ENCODE measurements around the gene CRIM1. TPM values are rescaled to one million over a fixed set of nuclear protein-coding genes. Genes with fewer than 3 reads are reported as not detected.

CRIM1 gene
- total RNA-seq, 1 experiment from 2014 or later, result 46.5 TPM

DNA sequence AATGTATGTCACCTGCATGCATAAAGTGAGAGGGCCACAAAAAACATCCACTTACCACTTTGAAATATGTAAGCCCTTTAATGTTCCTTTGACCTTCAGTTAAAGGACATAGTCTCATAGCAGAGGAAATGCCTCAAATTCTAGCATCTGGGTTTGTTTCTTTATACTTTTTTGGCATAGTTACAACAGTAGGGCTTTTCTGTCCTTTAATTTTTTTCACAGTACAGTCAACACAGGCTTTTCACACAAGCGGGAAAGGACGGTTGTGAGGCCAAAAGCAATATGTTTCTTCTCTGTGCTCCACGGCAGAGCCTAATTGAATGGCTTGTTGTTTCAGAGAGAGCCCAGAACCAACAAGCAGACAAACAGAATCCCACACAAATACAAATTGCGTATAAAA, 57.6 kb downstream of the CRIM1 start:
- no peak for TF ChIP-seq EZH2 (IDR thresholded peaks at IDR 0.05; ENCODE audit: borderline replicate concordance, low read depth, low read length, poor library complexity, severe bottlenecking)
- no peaks in the 10 kb centered on the region for H3K36me3 ChIP-seq (ENCODE audit: insufficient read depth, low read length, poor library complexity, severe bottlenecking)
- ChIA-PET CTCF (interaction anchor here (0.6 kb wide), 1 partner anchor 370 kb away, joined by 3 read pairs; no protein-coding TSS in a partner anchor), POLR2A (ENCODE audit: low non-redundant PET) (no interaction called here)
- no TSS peak for BruUV-seq (replicated peaks)
- H3K27me3 ChIP-seq (replicated peaks; ENCODE audit: insufficient read depth, low read depth, low read length, poor library complexity), result no peaks in the 10 kb centered on the region
- intact Hi-C loops (cut with micrococcal nuclease; ENCODE audit: unreplicated experiment), result no loop called here
- H3K9me3 ChIP-seq (ENCODE audit: low read depth, low read length, poor library complexity, severe bottlenecking), result no peaks in the 10 kb centered on the region
- H3K27ac ChIP-seq (ENCODE audit: low read depth, low read length, poor library complexity, severe bottlenecking), result no peak overlapping the region
- peaks cover 33% of the 10 kb centered on the region for H3K4me1 ChIP-seq (ENCODE audit: insufficient read depth, low read length, poor library complexity, severe bottlenecking)
- no peak for DNase-seq (ENCODE audit: low spot score)
- H3K4me3 ChIP-seq (ENCODE audit: low read depth, low read length, poor library complexity, severe bottlenecking), result no peak overlapping the region

DNA sequence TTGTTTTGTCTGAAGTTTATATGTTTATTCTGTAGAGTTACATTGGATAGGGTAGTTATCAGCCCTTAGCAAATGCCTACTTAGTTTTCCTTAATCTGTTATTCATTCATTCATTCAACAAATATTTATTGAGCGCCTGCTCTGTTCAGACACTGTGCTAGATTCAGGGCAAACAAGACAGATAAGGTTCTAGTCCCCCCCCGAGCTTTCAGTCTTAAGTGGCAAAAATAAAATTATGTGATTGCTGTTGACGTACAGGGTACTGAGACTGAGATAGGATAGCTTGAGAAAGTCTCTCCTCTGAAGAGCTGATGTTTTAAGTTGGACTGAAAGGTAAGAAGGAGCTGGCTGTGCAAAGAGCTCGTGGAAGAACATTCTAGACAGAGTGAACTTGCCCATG, 58.7 kb downstream of the CRIM1 start:
- no peaks in the 10 kb centered on the region for H3K36me3 ChIP-seq (ENCODE audit: insufficient read depth, low read length, poor library complexity, severe bottlenecking)
- DNase-seq (ENCODE audit: low spot score), result no peak
- no TSS peak for BruUV-seq (replicated peaks)
- no peak for TF ChIP-seq EZH2 (IDR thresholded peaks at IDR 0.05; ENCODE audit: borderline replicate concordance, low read depth, low read length, poor library complexity, severe bottlenecking)
- ChIA-PET POLR2A (ENCODE audit: low non-redundant PET) (no interaction called here), CTCF (no interaction called here)
- intact Hi-C loops (cut with micrococcal nuclease; ENCODE audit: unreplicated experiment), result no loop called here
- no peaks in the 10 kb centered on the region for H3K9me3 ChIP-seq (ENCODE audit: low read depth, low read length, poor library complexity, severe bottlenecking)
- H3K4me1 ChIP-seq (ENCODE audit: insufficient read depth, low read length, poor library complexity, severe bottlenecking), result peaks cover 22% of the 10 kb centered on the region
- no peak overlapping the region for H3K4me3 ChIP-seq (ENCODE audit: low read depth, low read length, poor library complexity, severe bottlenecking)
- no peaks in the 10 kb centered on the region for H3K27me3 ChIP-seq (replicated peaks; ENCODE audit: insufficient read depth, low read depth, low read length, poor library complexity)
- H3K27ac ChIP-seq (ENCODE audit: low read depth, low read length, poor library complexity, severe bottlenecking), result no peak overlapping the region

DNA sequence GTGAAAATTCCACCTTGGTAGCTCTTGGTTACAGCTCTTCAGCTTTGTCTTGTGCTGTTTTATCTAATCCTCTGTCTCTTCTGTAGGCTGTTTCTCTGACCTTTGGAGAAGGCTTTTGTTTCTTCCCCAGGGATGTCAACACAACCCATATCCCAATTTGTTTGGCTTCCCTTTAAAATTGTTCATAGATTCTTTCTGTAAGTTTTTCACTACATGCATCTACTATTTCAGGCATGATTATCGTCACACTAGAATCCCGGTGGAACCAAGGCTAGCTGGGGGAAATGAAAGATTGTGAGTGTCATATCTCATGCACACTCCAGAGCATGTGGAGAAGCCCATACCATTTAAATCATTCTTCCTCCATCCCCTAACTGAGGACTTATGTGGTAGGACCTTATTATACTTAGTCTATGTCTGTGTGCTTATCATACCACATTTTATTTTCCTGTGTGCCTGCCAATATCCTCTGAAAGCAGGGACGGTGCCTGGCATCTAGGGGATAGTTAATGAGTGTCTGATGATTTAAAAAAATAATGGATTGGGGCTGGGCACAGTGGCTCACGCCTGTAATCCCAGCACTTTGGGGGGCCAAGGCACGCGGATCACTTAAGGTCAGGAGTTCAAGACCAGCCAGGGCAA, 59.9 kb downstream of the CRIM1 start:
- no peak for DNase-seq (ENCODE audit: low spot score)
- Histone ChIP-seq H3K36me3 (ENCODE audit: insufficient read depth, low read length, poor library complexity, severe bottlenecking) (no peaks in the 10 kb centered on the region), H3K27me3 (replicated peaks; ENCODE audit: insufficient read depth, low read depth, low read length, poor library complexity) (no peaks in the 10 kb centered on the region), H3K9me3 (ENCODE audit: low read depth, low read length, poor library complexity, severe bottlenecking) (no peaks in the 10 kb centered on the region), H3K4me1 (ENCODE audit: insufficient read depth, low read length, poor library complexity, severe bottlenecking) (peaks cover 13% of the 10 kb centered on the region), H3K27ac (ENCODE audit: low read depth, low read length, poor library complexity, severe bottlenecking) (no peak overlapping the region), H3K4me3 (ENCODE audit: low read depth, low read length, poor library complexity, severe bottlenecking) (no peak overlapping the region)
- TF ChIP-seq, protein P1, sequence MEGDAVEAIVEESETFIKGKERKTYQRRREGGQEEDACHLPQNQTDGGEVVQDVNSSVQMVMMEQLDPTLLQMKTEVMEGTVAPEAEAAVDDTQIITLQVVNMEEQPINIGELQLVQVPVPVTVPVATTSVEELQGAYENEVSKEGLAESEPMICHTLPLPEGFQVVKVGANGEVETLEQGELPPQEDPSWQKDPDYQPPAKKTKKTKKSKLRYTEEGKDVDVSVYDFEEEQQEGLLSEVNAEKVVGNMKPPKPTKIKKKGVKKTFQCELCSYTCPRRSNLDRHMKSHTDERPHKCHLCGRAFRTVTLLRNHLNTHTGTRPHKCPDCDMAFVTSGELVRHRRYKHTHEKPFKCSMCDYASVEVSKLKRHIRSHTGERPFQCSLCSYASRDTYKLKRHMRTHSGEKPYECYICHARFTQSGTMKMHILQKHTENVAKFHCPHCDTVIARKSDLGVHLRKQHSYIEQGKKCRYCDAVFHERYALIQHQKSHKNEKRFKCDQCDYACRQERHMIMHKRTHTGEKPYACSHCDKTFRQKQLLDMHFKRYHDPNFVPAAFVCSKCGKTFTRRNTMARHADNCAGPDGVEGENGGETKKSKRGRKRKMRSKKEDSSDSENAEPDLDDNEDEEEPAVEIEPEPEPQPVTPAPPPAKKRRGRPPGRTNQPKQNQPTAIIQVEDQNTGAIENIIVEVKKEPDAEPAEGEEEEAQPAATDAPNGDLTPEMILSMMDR (conservative IDR thresholded peaks at IDR 0.05; ENCODE audit: low read depth, low read length), result no peak
- TF ChIP-seq EZH2 (IDR thresholded peaks at IDR 0.05; ENCODE audit: borderline replicate concordance, low read depth, low read length, poor library complexity, severe bottlenecking), result no peak
- intact Hi-C loops (cut with micrococcal nuclease; ENCODE audit: unreplicated experiment), result loop anchor here (5.0 kb wide), 1 partner anchor 58 kb away; the partner anchor contains the start of gene CRIM1
- CTCF ChIA-PET, result no interaction called here
- BruUV-seq (replicated peaks), result no TSS peak
- POLR2A ChIA-PET (ENCODE audit: low non-redundant PET), result no interaction called here

DNA sequence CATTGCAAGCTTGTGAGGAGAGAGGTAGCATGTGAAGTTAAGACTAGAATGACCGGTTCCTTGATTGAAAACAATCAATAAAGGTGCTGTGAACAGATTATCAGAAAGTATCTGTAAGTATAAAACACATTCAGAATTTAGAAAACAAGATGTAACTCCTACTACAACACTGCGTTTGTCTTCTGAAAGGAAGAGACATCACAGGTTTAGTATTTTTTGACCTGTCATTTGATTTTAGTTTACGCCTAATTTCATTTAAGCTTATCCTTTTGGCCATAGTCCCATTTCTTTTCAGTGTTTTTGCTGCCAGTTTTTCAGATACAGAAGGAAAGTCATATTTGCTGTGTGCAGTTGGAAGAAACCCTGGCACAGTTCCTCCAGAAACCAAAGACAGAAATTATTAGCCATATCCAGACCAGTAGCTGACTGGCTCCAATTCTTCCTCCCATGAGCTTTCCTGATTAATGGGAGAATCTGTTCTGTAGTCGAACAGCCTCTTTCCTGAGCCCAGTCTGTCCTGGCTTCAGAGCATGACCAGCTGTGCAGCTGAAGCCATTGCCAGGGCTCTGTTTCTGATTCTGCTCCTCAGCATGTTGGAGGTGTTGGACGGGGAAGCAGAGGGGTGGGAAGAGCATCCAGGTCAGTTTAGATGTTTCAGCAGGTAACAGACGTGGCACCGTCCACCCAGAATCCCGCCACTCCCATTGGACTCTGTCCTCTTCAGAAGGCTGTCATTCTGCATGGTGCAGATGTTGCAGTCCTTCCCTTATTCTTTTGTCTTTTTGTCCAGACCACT, 61.0 kb downstream of the CRIM1 start:
- TF ChIP-seq EZH2 (IDR thresholded peaks at IDR 0.05; ENCODE audit: borderline replicate concordance, low read depth, low read length, poor library complexity, severe bottlenecking), result no peak
- TF ChIP-seq, protein P1 (conservative IDR thresholded peaks at IDR 0.05; ENCODE audit: low read depth, low read length), result no peak
- peaks cover 19% of the 10 kb centered on the region for H3K4me1 ChIP-seq (ENCODE audit: insufficient read depth, low read length, poor library complexity, severe bottlenecking)
- no peaks in the 10 kb centered on the region for H3K27me3 ChIP-seq (replicated peaks; ENCODE audit: insufficient read depth, low read depth, low read length, poor library complexity)
- BruUV-seq (replicated peaks), result no TSS peak
- H3K4me3 ChIP-seq (ENCODE audit: low read depth, low read length, poor library complexity, severe bottlenecking), result no peak overlapping the region
- no peak for DNase-seq (ENCODE audit: low spot score)
- ChIA-PET POLR2A (ENCODE audit: low non-redundant PET) (no interaction called here), CTCF (no interaction called here)
- H3K9me3 ChIP-seq (ENCODE audit: low read depth, low read length, poor library complexity, severe bottlenecking), result no peaks in the 10 kb centered on the region
- no peak overlapping the region for H3K27ac ChIP-seq (ENCODE audit: low read depth, low read length, poor library complexity, severe bottlenecking)
- intact Hi-C loops (cut with micrococcal nuclease; ENCODE audit: unreplicated experiment), result loop anchor here (5.0 kb wide), 1 partner anchor 59 kb away; the partner anchor contains the start of gene CRIM1
- H3K36me3 ChIP-seq (ENCODE audit: insufficient read depth, low read length, poor library complexity, severe bottlenecking), result no peaks in the 10 kb centered on the region

All from A673 (cell line).